A549 treated with ZK216348 at 1 μM for 4 hours (cell line): ENCODE results near the gene GUCY1A1. TPM values are rescaled to one million over a fixed set of nuclear protein-coding genes. Genes with fewer than 3 reads are reported as not detected.

Source experiments
- total RNA-seq: library from RNA; stranded (reverse); fragments of 200-300 nt; extraction: Qiagen RNA extraction; gene quantifications from 5 replicates; pipeline ENCODE4 v1.2.3, GENCODE V29; 2022; ENCODE audit warnings: low read depth

GUCY1A1 gene
- not detected in 5 replicates for total RNA-seq

GRCh38 chr4:155666344-155667221 is at the start of gene GUCY1A1:
Gene GUCY1A1 (plus strand): TSS chr4:155666848. CDS start chr4:155696868, 30,020 bp downstream.

GRCh38 chr4:155758481-155759371 is 92.1 kb downstream of the GUCY1A1 start, which contains the start of gene GUCY1B1:
Gene GUCY1B1 (plus strand): TSS chr4:155759021. CDS start chr4:155759141, 120 bp downstream.

Other genes with a start within 250 kb of the GUCY1A1 start
- 0.20 to 0.33 TPM (median 0.26 TPM) in 5 replicates for gene GUCY1B1, start 92.2 kb downstream of the GUCY1A1 start, total RNA-seq
- gene ASIC5, start 199.4 kb downstream of the GUCY1A1 start, total RNA-seq: not detected in 5 replicates
- gene TDO2, start 236.8 kb downstream of the GUCY1A1 start, total RNA-seq: 0.22 to 0.73 TPM (median 0.62 TPM) in 5 replicates